Fibroblast of villous mesenchyme (primary cell): ENCODE data around the gene PCYT1B. TPM values are rescaled to one million over a fixed set of nuclear protein-coding genes. Genes with fewer than 3 reads are reported as not detected.

Experiments used
- DNase-seq: peaks from one replicate; pipeline ENCODE4 v3.0.0-alpha.2; 2010; ENCODE audit warnings: low read depth
- H3K4me3 ChIP-seq: 2 replicates; pipeline ENCODE4 v1.5.1; 2011; ENCODE audit warnings: low read depth, mild to moderate bottlenecking, low read length
- CTCF ChIP-seq: IDR thresholded peaks from 2 replicates; pipeline ENCODE4 v1.5.1; 2012; ENCODE audit warnings: low read depth, mild to moderate bottlenecking, low read length; ENCODE audit not compliant: insufficient read depth
- total RNA-seq: library from RNA; depleted of rRNA; stranded (reverse); fragments of >200 nt; gene quantifications from 2 replicates; pipeline ENCODE4 v1.2.3, GENCODE V29; 2012

Gene PCYT1B
- total RNA-seq, 1 donor = 0.86 TPM

DNA sequence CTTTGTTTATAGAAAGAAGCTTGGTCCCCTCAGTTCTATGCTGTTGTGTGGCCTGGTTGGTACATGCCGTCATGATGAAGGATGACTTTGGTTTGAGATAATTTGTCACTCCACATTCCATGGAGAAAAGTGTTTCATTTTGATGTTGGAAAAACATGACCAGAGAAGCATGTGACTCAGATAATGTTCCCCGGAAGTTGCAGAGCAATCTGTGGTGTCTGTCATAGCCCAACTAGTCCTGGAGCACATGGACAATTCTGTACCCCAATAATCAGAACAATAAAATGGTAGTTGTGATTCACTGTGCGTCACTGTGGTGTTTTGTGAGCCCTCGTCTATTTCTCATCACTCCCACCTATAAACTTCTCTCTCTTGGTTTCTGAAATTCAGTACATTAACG lies 97.0 kb downstream of the PCYT1B start:
- TF ChIP-seq CTCF = no peak
- DNase-seq = no peak
- H3K4me3 ChIP-seq = no peak overlapping the region

- DNase-seq = no peak
- no peak overlapping the region for H3K4me3 ChIP-seq
- no peak for TF ChIP-seq CTCF
These were observed 99.2 kb downstream of the PCYT1B start for GRCh38 chrX:24547961-24548360.

DNA sequence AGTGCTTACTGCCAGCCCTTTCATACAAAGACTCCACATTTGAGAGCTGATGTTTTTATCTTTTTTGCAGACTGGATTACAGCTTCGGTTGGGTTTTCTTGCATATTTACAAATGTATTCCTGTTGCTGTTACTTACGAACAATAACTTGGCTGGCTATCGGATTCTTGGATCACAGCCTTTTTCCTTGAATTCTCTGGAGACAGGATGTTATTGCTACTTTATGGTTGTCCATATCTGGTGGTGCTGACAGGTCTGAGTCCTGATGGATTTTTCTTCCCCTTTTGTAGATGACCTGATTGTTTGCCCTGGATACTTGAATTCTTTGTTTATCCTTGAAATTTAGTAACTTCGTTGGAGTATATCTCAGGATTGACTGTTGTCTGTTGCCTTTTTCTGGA lies 104.4 kb downstream of the PCYT1B start:
- no peak for DNase-seq
- TF ChIP-seq CTCF = no peak
- no peak overlapping the region for H3K4me3 ChIP-seq

DNA sequence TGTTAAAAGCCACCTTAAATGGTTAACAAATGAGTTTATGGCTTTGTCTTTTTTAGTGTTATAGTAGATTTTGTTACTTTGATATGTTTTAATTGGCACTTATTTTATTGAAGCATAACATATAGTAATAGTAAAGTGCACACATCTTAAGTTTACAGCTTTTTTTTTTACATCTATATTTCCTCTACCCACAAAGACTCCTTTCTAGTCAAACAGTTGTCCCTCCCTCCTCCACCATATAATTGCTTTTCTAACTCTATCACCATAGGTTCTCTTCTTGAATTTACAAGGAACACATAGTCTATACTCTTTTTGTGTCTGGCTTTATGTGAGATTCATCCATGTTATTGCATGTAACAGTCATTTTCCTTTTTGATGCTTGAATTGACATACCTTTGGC lies 110.6 kb downstream of the PCYT1B start:
- DNase-seq = no peak
- H3K4me3 ChIP-seq = no peak overlapping the region
- no peak for TF ChIP-seq CTCF

GRCh38 chrX:24528605-24529004 lies 118.5 kb downstream of the PCYT1B start:
- H3K4me3 ChIP-seq = no peak overlapping the region
- no peak for DNase-seq
- no peak for TF ChIP-seq CTCF

DNA sequence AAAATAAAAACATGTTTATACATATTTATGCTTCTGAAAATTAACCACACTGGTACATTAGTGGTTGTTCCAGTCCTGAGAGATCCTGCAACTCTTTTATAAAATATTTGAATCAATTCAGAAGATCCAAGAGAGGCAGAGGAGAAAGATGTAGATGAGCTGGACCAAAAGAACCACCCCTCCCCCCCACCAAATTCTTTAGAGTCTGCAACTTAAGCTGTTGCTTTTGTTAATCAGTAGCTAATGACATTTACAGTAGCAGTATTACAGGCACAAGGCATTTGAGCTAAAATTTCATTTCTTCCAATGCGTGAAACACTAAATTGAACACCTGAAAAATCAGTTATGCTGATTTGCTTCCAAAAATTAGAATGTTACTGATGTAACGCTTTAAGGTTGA lies 120.5 kb downstream of the PCYT1B start:
- no peak for TF ChIP-seq CTCF
- H3K4me3 ChIP-seq = no peak overlapping the region
- DNase-seq = no peak

DNA sequence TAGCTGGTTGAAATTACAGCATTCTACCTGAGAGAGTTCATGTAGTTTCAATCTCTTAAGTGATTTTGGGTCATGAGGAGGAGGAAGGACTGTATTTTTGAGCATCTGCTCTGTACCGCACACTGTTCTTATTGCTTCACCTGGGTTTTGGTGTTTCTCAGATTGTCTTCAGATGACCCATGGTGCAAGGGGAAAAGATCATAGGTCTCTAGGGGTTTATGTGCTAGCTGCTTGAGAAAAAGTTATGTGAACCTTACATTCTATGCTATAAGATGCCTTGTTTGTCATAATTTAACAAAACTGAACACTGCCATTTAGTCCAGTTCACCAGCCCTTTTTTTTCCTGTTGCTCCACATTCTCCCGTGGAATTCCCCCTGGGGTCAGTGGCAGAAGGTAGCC lies 121.7 kb downstream of the PCYT1B start:
- no peak overlapping the region for H3K4me3 ChIP-seq
- no peak for TF ChIP-seq CTCF
- DNase-seq = no peak
